GM21529 (cell line): Measurements from ENCODE around the gene YWHAH.

Experiments
- ATAC-seq: cut with Tn5 transposase; IDR thresholded peaks from one replicate; pipeline ENCODE4 v1.9.1; 2021; ENCODE audit not compliant: unreplicated experiment

Gene YWHAH

DNA sequence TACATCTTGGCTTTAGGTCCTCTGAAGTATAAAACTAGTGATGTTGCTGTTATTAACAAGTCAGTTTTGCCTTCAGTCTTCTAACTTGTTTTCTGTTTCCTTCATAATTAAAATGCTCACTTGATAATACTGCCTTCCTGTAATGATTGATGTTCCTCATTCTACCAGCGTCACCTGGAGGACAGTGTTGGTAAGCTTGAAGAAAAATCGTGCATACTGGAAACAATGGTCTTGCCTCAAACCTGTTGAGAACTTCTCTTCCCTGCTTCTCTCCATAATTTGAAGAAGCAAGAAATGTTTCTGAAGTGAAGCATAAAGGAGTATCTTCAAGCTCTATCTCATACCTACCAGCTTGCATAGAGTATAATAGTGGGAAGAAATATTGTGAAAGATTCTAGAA, 3.0 kb downstream of the YWHAH start:
- ATAC-seq: no peak

DNA sequence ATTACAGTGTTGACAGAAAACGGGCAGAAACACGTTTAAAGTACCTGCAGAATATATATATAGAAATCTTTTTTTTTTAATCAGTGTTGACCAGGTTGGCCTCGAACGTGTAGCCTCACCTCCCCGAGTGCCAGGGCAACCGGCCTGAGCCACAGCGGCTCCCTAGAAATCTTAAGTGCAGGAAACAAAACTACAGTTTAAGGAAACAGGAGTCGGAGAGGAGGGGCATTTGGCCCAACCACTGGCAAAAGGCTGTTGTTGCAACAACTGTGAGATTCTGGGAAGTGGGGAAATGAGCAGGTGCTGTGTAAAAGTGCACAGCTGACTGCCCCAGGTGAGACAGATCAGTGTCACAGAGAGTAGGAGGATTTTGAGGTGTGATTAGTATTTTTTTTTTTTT, 3.7 kb downstream of the YWHAH start:
- ATAC-seq: no peak

GRCh38 chr22:31950226-31950625, 5.9 kb downstream of the YWHAH start:
- no peak for ATAC-seq

- ATAC-seq: no peak
Observed at GRCh38 chr22:31951194-31952093, 7.1 kb downstream of the YWHAH start.

DNA sequence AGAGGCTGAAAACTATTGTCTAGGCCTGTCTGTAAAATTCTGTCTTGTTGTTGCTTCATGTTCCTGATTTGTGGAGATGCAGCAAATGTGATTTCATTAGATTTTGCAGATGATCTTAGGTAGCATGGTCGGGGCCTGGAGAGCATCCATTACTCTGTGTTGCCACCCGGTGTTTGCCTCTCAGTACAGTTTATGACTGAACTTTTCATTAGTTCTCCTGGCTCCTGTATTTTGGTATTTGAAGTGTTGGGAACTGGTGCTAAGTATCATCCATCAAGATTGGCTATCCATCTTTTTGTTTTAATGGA, 7.7 kb downstream of the YWHAH start:
- no peak for ATAC-seq

DNA sequence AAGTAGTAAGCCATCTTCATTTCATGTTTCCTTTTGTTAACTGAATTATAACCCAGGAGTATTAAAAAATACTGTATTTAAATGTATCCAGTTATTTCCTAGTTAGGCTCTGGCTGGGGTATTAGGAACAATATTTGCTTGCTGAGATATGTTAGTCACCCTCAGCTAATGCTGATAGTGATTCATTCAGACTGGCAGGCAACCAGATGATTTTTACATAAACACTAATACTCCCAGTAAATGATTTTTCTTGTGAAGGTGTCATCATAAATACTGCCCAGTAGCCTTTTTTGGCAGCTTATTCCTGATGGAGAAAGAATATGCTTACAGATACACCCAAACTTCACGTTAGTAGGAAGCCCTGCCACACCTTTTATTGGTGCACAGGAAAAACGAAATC, 8.1 kb downstream of the YWHAH start:
- ATAC-seq: no peak

DNA sequence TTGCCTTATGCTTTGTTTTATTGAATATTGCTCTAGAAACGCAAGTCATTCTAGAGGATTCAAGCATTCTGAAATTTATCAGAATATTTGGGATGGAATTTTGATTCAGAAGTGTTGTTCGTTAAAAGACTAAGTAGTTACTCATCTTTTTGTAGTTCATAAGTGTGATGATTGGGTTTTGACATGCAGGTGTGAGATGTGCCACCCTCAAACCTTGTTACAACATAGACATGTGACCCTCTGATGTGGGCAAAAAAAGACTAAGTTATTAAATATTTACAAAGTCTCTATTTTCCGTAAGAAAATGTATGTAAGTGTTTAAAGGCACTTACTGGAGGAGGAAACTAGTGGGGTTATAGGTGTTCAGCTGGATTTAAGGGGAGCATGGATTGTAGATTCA, 8.9 kb downstream of the YWHAH start:
- ATAC-seq: no peak

DNA sequence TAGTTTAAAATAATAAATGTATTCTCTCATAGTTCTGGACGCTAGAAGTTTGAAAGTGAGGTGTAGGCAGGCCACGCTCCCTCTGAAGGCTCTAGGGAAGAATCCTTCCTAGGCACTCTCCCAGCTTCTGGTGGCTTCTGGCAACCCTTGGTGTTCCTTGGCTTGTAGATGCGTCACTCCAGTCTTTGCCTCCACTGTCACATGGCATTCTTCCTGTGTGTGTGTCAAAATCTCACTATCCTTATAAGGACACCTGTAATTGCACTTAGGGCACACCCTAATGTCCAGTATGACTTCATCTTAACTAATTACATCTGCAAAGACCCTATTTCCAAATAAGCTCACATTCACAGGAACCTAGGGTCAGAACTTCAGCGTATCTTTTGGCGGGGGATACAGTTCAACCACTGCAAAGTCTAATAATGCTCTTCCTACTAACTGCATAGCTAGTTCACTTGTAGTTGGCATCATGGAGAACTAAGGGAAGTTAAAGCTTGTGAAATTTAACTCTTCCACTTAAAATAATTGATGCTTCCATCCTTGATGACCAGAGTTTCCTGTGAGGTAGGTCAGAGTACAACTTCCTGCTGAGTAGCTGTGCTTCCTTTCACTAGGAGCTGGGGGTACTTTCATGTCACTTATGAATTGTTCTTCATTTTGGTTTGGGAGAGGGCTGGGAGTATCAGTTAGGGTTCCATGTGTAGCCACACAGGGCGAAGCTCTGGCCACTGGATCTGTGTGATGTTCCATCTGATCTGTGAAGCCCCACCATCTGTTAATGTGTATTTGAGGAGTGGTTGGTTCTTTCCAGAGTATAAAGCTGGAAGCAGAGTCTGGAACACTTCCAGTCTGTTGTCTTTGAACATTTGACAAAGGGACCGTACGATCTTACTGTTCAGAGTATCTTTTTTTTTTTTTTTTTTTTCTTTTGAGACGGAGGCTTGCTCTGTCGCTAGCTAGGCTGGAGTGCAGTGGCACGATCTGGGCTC, 10.5 kb downstream of the YWHAH start:
- ATAC-seq: no peak

- ATAC-seq: no peak
Observed at GRCh38 chr22:31956360-31956759, 12.0 kb downstream of the YWHAH start.

DNA sequence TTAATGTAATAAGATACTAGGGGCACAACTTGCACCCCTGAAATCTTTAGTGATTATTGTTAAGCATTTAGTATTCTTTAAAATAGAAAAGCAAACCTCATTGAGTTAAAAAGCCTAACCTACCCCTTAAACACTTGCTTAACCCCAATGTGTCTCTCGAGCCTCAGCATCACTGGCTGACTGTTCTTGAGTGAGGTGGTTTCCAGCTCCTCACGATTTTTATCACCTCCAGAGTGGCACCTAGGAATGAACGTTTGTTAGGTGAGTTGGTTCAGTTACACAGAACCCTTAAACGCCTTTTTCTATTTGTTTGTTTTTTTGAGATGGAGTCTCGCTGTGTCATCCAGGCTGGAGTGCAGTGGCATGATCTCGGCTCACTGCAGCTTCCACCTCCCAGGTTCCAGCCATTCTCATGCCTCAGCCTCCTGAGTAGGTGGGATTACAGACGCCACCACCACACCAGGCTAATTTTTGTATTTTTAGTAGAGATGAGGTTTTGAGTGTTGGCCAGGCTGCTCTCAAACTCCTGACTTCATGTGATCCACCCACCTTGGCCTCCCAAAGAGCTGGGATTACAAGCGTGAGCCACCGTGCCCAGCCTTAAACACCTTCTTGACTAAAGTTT, 13.7 kb downstream of the YWHAH start:
- no peak for ATAC-seq

DNA sequence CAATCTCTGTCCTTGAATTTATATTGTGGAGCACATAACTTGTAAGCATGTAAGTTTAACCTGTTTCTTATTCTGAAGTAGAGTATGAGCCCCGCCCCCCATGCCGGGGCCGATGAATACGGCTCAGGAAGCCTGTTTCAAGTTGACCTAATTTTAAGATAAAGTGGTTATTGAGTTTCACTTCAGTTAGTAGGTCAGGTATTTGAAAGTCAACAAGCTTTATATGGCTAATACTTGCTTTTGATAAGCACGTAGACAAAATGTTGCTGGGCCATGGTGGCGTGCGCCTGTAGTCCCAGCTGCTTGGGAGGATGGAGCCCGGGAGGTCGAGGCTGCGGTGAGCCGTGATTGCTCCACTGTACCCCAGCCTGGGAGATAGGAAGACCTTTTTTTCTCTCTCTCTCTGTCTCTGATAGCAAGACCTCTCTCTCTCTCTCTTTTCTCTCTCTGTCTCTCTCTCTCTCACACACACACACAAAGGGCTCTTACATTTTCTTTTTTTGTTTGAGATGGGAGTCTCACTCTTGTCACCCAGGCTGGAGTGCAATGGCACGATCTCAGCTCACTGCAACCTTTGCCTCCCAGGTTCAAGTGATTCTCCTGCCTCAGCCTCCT, 14.4 kb downstream of the YWHAH start:
- no peak for ATAC-seq

DNA sequence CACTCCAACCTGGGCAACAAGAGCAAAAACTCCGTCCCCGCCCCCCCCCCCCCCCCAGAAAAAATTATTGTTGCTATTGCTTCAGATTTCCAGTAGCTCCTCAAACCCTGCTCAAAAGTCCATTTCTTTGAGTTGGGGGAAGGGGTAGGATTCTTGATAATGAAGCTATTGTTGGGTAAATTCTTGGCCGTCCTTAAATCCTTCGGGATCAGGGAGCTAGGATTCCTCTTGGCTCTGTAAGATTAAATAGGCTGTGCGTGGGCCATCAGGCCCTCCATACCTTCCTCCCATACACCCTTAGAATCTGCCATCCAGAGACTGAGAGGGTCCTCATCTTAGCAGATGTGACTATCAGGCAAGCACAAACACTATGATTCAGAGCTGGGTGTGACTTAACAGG, 16.4 kb downstream of the YWHAH start:
- ATAC-seq: no peak

GRCh38 chr22:31962387-31963125, 18.2 kb downstream of the YWHAH start:
- ATAC-seq: no peak

DNA sequence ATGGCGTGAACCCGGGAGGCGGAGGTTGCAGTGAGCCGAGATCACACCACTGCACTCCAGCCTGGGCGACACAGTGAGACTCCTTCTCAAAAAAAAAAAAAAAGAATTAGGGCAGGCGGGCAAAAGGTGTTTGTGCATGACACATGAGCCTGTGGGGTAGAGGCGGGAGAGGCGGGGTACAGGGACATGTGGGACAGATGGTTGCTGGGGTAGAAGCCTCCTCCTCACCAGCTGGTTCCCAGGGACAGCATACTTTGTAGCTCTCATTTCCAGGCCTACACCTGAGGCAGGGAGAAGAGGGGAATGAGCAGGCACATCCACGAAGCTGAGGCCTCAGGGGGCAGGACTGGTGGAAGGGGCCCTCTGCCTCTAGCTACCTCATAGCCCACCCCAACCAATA, 23.7 kb downstream of the YWHAH start:
- ATAC-seq: no peak

- ATAC-seq: peak; percentile 55
Observed at GRCh38 chr22:31969789-31970489, 25.6 kb downstream of the YWHAH start.

- ATAC-seq: peak; percentile 68
Observed at GRCh38 chr22:31970490-31971444, 26.4 kb downstream of the YWHAH start.

GRCh38 chr22:31972180-31972579, 27.8 kb downstream of the YWHAH start:
- ATAC-seq: no peak

GRCh38 chr22:31973739-31974138, 29.4 kb downstream of the YWHAH start:
- no peak for ATAC-seq
